ENCODE measurements around the gene CCDC91.
"Not testable (repeated sequence)": the region's sequence is repeated elsewhere in the genome, so short reads cannot be mapped to it uniquely, and the experiment has no call there.

CCDC91 gene

GRCh38 chr12:28383368-28383767 is 193.1 kb downstream of the CCDC91 start:
- DNase-seq, result no peak

DNA sequence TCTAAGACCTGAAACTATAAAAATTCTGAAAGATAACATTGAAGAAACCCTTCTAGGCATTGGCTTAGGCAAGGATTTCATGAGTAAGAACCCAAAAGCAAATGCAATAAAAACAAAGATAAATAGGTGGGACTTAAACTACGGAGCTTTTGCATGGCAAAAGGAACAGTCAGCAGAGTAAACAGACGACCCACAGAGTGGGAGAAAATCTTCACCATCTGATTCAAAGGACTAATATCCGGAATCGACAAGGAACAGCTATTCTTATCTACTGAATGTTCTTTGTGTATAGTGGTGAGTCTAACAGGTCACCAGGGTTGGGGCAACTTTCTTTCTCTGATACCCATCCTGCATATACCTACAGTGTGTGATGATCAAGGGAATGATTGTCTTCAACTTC is 198.6 kb downstream of the CCDC91 start:
- no peak for DNase-seq

GRCh38 chr12:28390206-28390605 is 199.9 kb downstream of the CCDC91 start:
- no peak for DNase-seq

GRCh38 chr12:28390761-28391385 is 200.6 kb downstream of the CCDC91 start:
- no peak for DNase-seq

GRCh38 chr12:28409892-28410291 is 219.6 kb downstream of the CCDC91 start:
- no peak for DNase-seq

DNA sequence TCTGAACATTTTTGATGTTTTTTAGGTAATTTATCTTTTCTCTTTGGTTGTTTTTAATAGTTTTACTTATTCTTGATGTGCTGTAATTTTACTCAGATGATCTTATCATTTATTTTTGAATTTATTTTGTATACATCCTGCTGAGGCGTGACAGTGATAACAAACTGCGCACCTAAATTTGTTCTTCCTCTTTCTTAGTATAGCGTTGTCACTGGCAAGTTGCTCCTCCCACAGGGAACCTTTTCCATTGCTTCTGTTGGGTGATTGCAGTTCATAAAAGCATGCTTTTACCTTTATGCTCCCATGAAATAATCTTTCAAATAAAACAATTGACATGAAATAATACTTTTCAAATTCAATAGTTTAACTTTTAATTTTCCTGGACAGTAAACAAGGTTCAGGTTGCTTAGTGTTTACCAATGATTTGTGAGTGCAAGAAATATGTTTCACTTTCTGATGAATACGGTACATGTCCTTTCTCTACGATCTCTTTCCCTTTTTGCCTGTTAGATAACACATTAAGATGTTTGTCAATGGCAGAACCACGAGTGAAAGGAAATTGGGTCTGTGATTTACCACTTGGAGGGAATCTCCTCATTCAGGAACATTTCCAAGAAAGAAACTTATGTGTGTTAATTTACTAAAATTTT is 223.3 kb downstream of the CCDC91 start:
- DNase-seq, result no peak

DNA sequence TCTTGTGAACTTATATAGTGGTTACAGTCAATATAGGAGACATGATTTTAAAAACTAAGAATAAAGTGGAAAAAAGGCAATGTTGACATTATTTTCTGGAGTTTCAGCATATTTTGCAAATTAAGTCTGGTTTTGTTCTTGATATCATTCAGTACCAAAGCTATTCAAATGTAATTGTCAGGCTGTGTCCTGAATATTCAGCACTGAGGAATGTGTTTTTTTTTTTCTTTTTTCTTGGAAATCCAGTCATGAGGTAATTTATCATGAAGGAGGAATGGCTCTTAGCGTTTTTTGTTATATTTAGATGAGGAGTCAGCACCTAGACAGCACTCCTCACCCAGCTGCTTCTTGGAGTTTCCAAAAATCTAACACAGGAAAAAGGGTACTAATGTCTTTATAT is 225.5 kb downstream of the CCDC91 start:
- no peak for DNase-seq

DNA sequence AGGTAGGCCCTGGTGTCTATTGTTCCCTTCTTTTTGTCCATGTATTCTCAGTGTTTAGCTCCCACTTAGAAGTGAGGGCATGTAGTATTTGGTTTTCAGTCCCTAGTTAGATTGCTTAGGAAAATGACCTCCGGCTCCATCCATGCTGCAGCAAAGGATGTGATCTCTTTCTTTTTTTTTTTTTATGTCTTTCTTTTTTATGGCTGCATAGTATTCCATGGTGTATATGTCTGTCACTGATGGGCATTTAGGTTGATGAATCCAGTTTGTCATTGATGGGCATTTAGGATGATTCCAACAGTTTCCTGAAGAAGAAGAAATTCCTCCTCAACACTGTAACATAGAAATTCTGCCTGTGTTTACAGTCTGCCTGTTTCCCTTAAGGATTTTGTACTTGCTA is 231.1 kb downstream of the CCDC91 start:
- no peak for DNase-seq

- DNase-seq, result no peak
Measured at GRCh38 chr12:28424965-28425364, 234.7 kb downstream of the CCDC91 start.

- DNase-seq, result no peak
Measured at GRCh38 chr12:28425526-28425925, 235.3 kb downstream of the CCDC91 start.

DNA sequence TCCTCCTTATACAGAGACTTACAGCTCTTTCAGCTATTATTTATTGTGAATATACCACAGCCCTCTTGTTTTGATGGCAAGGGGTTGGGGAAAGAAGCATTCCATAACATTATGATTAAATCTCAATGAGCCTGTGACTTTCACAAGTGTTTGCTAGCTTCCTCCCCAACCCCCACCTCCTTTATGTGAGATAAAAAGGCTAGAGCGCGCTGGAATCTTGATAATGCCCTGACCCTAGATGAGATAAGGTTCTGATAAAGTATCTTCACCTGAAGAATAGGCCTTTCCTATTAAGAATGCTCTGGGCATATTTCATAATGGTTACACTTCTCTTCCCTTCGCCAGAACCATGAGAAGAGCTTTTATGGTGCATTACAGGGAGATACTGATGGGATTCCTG is 236.8 kb downstream of the CCDC91 start:
- DNase-seq, result no peak

GRCh38 chr12:28440081-28440608 is 249.9 kb downstream of the CCDC91 start:
- no peak for DNase-seq

DNA sequence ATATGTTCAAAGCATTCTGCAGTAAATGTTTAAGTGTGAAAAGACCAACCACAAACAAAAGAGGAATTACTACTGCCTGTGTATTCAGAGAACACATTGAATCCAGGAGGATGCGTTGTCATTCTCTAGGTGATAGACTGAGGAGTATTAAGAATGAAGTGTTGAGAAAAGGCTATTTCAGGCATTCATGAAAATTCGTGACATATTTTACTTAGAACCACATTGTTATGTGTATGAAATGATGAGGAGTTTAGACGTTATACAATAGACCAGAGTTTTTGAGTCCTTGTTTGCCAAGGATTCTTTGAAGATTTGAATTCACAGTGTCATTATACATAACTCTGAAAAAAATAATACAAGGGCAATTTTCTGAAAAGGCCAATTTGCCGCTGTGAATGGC is 251.8 kb downstream of the CCDC91 start:
- no peak for DNase-seq

DNA sequence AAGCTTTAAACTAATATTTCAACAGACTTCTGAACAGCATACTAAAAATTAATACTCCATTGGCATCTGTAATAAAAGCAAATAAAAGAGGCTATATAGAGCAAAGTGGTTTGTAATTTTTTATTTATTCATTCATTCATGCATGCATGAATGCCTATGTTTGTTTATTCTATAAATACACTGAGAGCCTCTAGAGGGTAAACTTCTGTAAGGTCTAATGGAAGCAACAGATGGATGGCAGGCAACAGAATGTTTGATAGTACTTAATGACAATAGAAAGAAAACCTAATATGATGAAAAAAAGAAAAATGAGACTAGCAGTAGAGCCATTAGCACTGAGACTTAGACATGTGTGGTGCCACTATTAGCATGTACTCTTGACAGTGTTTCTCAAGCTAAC is 253.1 kb downstream of the CCDC91 start:
- DNase-seq, result no peak

- DNase-seq, result no peak
Measured at GRCh38 chr12:28446031-28446430, 255.8 kb downstream of the CCDC91 start.

DNA sequence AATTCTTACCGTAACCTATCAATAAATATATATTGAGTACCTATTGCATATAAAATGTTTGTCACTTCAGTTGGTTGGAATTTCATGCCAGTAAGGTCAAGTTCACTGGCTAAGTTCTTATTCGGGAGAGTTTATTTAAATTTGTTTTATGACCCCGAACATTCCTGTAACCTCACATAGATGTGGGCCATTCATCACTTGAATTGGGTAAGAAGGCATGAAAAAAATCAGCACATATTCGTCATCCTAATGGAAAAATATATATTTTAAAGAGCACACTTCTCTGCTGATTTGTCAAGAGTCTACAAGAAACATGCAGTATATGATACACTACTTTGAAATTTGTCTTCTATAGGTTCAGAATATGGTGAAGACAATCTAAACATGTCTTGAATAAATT is 263.4 kb downstream of the CCDC91 start:
- no peak for DNase-seq

DNA sequence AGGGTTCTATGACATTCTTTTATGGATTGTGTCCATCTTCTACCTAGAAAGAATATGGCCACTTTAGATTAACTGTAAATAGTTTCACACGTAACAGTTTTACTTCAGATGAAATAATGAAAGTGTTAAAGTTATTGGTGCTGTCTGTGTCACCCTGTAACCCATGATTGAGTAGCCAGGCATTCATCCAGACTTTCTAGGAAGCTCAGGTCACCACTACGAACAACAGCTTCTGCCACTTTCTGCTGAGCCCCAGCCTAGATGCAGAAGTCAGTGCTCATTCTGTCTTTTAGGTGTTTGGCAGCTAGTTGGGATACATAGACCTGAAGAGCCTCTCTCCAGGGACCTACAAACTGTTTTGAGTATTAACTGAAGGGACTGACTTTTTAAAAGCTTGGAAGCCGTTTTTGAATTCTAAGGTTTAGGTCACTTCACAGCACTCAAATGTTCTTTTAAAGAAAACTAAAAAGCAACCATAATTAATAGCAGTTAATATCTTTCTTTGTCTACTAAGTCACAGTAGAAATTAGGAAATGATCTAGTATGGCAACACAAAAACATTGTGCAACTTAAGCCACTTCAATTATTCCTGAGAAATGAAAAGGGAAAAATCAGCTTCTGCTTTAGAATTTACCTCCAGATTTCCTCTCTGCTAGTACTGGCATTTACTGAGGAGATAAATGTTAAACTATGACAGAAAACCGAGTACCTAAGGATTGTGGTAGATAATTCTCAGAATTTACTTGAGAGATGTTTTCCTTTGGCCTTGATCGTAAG is 266.9 kb downstream of the CCDC91 start:
- no peak for DNase-seq

- DNase-seq, result no peak
Measured at GRCh38 chr12:28457785-28458184, 267.5 kb downstream of the CCDC91 start.

- DNase-seq, result no peak
Measured at GRCh38 chr12:28459481-28459880, 269.2 kb downstream of the CCDC91 start.

GRCh38 chr12:28460420-28461130 is 270.3 kb downstream of the CCDC91 start:
- DNase-seq, result no peak

DNA sequence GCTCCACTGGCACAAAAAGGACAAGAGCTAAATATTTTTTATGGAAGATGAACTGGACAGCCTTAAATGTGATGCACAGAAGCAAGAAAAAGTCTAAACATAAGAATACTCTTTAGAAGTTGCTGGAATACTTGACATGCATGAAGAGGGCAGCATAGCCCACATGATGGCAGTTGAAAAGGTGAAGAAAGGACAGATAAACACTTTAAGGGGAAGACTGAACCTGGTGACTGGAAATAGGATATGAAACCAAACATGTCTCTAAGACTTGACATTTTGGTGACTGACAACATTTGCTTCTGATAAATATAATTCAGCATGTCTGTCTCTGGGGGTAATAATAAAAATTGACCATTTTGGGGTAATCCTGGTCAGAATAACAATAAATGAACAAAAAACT is 273.1 kb downstream of the CCDC91 start:
- DNase-seq, result no peak

DNA sequence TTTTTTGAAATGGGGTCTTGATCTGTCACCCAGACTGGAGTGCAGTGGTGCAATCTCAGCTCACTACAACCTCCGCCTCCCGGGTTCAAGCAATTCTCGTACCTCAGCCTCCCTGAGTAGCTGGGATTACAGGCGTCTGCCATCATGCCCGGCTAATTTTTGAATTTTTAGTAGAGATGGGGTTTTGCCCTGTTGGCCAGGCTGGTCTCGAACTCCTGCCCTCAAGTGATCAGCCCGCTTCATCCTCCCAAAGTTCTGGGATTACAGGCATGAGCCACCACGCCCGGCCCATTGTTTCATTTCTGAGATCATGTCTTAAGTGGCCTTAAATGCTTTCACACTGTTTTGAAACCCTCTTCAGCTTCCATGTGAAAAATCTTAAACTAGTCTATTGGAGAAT is 281.5 kb downstream of the CCDC91 start:
- not testable (repeated sequence) for DNase-seq

DNA sequence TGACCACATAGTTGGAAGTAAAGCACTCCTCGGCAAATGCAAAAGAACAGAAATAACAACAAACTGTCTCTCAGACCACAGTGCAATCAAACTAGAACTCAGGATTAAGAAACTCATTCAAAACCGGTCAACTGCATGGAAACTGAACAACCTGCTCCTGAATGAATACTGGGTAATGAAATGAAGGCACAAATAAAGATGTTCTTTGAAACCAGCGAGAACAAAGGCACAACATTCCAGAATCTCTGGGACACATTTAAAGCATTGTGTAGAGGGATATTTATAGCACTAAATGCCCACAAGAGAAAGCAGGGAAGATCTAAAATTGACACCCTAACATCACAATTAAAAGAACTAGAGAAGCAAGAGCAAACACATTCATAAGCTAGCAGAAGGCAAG is 285.9 kb downstream of the CCDC91 start:
- not testable (repeated sequence) for DNase-seq
